ENCODE measurements around the gene ZP3. TPM values are rescaled to one million over a fixed set of nuclear protein-coding genes. Genes with fewer than 3 reads are reported as not detected.

The ZP3 gene
- total RNA-seq (10 to 100 TPM in 1 of 4 donors, 1 to 10 TPM in 1, under 1 TPM in 1, not detected in 1; 0.96 to 12.3 (median 4.0) TPM), polyA plus RNA-seq (under 1 TPM; 0.23 to 0.52 (median 0.32) TPM)
- long read RNA-seq, donor 1, result 0 reads
- long read RNA-seq, donor 2, partial matches to known transcripts, result 0 of 1 reads
- long read RNA-seq, donor 2, other reads (novel, unspliced or antisense), result 0 of 1 reads

DNA sequence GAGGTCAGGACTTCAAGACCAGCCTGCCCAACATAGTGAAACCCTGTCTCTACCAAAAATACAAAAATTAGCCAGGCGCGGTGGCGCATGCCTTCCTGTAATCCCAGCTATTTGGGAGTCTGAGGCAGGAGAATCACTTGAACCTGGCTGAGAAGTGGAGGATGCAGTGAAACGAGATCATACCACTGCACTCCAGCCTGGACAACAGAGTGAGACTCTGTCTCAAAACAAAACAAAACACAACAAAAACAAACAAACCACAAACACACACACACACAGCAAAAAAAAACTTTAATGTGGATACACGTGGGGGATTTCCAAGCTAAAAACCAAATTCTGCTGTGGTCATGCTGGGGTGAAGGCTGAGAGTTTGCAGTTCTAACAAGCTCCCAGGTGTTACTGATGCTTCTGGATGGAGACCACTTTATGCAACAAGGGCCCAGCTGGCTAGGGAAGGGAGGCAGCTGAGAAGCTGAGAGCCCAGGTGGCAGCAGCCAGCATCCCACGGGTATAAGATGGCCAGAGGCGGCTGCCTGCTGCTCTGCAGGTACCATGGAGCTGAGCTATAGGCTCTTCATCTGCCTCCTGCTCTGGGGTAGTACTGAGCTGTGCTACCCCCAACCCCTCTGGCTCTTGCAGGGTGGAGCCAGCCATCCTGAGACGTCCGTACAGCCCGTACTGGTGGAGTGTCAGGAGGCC lies at the start of gene ZP3:
Gene ZP3 (plus strand): TSS at position 538 of the 699 bp plus-strand sequence. CDS start 15 bp downstream, at position 553.
- intact Hi-C loops (cut with DNase I), result no loop called here
- Histone ChIP-seq H3K4me3 (no peak within 1 kb of the TSS), H3K4me1 (no peaks in the 10 kb centered on the region), H3K27ac (no peak within 1 kb of the TSS), H3K9me3 (peaks cover 6% of the 10 kb centered on the region), H3K27me3 (ENCODE audit: insufficient read depth in 3 of 3, low read length in 2 of 3) (no peaks in the 10 kb centered on the region), H3K36me3 (ENCODE audit: insufficient read depth in 1 of 2, low read depth in 1 of 2) (no peaks in the 10 kb centered on the region)
- no peak for DNase-seq
- 83 to 90% (median 85%) methylated on average over 10 of the region's 10 CpGs for WGBS, 3 donors
- no peak for ATAC-seq
- TF ChIP-seq, protein P1, sequence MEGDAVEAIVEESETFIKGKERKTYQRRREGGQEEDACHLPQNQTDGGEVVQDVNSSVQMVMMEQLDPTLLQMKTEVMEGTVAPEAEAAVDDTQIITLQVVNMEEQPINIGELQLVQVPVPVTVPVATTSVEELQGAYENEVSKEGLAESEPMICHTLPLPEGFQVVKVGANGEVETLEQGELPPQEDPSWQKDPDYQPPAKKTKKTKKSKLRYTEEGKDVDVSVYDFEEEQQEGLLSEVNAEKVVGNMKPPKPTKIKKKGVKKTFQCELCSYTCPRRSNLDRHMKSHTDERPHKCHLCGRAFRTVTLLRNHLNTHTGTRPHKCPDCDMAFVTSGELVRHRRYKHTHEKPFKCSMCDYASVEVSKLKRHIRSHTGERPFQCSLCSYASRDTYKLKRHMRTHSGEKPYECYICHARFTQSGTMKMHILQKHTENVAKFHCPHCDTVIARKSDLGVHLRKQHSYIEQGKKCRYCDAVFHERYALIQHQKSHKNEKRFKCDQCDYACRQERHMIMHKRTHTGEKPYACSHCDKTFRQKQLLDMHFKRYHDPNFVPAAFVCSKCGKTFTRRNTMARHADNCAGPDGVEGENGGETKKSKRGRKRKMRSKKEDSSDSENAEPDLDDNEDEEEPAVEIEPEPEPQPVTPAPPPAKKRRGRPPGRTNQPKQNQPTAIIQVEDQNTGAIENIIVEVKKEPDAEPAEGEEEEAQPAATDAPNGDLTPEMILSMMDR (IDR thresholded peaks at IDR 0.05), result no peak

DNA sequence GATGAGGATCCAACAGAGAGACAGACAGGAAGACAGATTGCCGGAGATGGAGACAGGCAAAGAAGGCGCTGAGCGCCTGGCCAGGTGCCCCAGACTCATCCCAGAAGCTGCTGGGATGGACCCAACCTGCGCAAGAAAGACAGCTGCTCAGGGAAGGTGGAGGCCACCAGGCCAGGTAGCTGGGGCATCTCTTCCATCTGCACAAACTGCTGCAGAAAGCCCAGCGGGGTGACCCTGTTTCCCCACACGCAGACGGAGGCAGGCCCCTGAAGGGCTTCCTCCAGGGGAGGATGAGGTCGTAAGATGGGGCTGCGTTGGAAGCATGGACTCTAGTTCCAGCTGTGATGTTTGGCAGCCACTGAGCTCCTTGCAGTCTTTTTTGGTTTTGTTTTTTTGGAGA lies 49.5 kb upstream of the ZP3 start:
- DNase-seq, result no peak
- Histone ChIP-seq H3K36me3 (ENCODE audit: insufficient read depth in 1 of 2, low read depth in 1 of 2) (no peaks in the 10 kb centered on the region), H3K4me1 (peaks cover 9% of the 10 kb centered on the region), H3K4me3 (no peak overlapping the region), H3K27ac (no peak overlapping the region), H3K9me3 (no peaks in the 10 kb centered on the region), H3K27me3 (ENCODE audit: insufficient read depth in 3 of 3, low read length in 2 of 3) (no peaks in the 10 kb centered on the region)
- ATAC-seq, result no peak
- TF ChIP-seq, protein P1 (IDR thresholded peaks at IDR 0.05), result no peak
- 84 to 86% (median 86%) methylated on average over 9 of the region's 9 CpGs for WGBS, 3 donors
- intact Hi-C loops (cut with DNase I), result no loop called here

DNA sequence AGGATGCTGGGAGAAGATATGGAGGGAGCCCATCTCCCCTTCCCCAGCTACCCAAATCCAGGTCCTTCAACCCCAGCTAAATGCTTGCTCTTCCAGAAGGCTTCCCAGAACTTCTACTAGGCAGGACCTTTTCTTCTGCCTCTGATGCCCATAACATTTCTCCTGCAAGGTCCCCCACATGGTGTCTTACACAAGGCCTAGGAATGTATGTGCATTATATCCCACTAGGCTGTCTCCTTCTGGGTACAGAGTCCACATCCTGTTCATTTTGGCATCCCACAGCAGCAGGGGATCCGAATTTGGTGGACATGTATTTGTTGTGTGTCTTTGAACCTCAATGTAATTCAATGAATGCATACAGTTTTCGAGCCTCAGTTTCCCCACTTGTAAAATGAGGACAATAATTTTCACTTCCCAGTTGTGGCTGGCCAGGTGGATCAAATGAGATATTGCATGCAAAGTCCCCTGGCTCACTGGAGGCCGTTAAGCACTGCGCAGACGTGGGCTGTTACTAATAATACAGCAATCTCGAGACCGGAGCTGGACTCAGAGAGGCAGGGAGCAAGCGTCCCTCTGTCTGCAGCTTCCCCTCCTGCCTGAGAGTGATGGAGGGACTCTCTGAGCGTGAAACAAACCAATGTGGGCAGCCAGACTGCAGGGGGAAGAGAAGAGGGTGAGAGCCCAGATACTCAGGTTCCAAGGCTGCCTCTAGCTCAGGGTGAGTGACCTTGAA lies 47.4 kb upstream of the ZP3 start:
- ATAC-seq (no peak), DNase-seq (no peak)
- Histone ChIP-seq H3K27me3 (ENCODE audit: insufficient read depth in 3 of 3, low read length in 2 of 3) (no peaks in the 10 kb centered on the region), H3K4me3 (no peak overlapping the region), H3K36me3 (ENCODE audit: insufficient read depth in 1 of 2, low read depth in 1 of 2) (no peaks in the 10 kb centered on the region), H3K27ac (no peak overlapping the region), H3K9me3 (no peaks in the 10 kb centered on the region), H3K4me1 (peaks cover 14% of the 10 kb centered on the region)
- WGBS, 3 donors, result 56 to 70% (median 62%) methylated on average over 9 of the region's 9 CpGs
- TF ChIP-seq, protein P1 (IDR thresholded peaks at IDR 0.05), result no peak
- intact Hi-C loops (cut with DNase I), result no loop called here

DNA sequence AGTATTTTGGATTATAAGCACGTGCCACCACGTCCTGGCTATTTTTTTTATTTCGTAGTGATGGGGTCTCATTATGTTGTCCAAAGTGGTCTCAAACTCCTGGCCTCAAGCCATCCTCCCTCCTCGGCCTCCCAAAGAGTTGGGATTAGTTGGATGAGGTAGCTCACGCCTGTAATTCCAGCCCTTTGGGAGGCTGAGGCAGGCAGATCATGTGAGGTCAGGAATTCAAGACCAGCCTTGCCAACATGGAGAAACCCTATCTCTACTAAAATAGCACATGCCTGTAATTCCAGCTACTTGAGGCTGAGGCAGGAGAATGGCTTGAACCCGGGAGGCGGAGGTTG lies 44.2 kb upstream of the ZP3 start:
- Histone ChIP-seq H3K4me3 (peak overlapping the region; percentile 56), H3K4me1 (peaks cover 14% of the 10 kb centered on the region), H3K27ac (peak overlapping the region; percentile 94), H3K36me3 (ENCODE audit: insufficient read depth in 1 of 2, low read depth in 1 of 2) (no peaks in the 10 kb centered on the region), H3K9me3 (no peaks in the 10 kb centered on the region), H3K27me3 (ENCODE audit: insufficient read depth in 3 of 3, low read length in 2 of 3) (no peaks in the 10 kb centered on the region)
- DNase-seq (no peak), ATAC-seq (no peak)
- WGBS, 3 donors, result 20 to 33% (median 24%) methylated on average over 7 of the region's 7 CpGs
- intact Hi-C loops (cut with DNase I), result no loop called here
- TF ChIP-seq, protein P1 (IDR thresholded peaks at IDR 0.05), result no peak
